Large intestine (tissue), 3 donors: ENCODE data around the gene SERGEF. TPM values are rescaled to one million over a fixed set of nuclear protein-coding genes. Genes with fewer than 3 reads are reported as not detected.

Experiments
- DNase-seq, 2 donors: peaks; one replicate each; pipeline versions ENCODE4 v3.0.0 to v3.0.0-alpha.2; 2013
- H3K27ac ChIP-seq: one replicate; pipeline ENCODE4 v1.5.1; 2013; ENCODE audit warnings: low read length
- H3K27me3 ChIP-seq: 2 replicates; pipeline ENCODE4 v1.6.1; 2013; ENCODE audit warnings: low read length; ENCODE audit not compliant: control insufficient read depth, insufficient read depth
- H3K36me3 ChIP-seq: 2 replicates; pipeline ENCODE4 v1.6.1; 2013; ENCODE audit warnings: low read length; ENCODE audit not compliant: control insufficient read depth, insufficient read depth
- H3K4me1 ChIP-seq: one replicate; pipeline ENCODE4 v1.6.1; 2013; ENCODE audit warnings: low read length; ENCODE audit not compliant: control insufficient read depth, insufficient read depth
- H3K4me3 ChIP-seq: one replicate; pipeline ENCODE4 v1.5.1; 2013; ENCODE audit warnings: low read length
- H3K9me3 ChIP-seq: one replicate; pipeline ENCODE4 v1.6.1; 2013; ENCODE audit warnings: mild to moderate bottlenecking, low read depth, low read length, moderate library complexity; ENCODE audit not compliant: control insufficient read depth
- WGBS: methylation state at CpG from one replicate; pipeline ENCODE4 v1.1.5; 2013; ENCODE audit warnings: low lambda C conversion rate; ENCODE audit not compliant: insufficient coverage; 5-methylcytosine and 5-hydroxymethylcytosine counted together
- polyA plus RNA-seq: library from polyadenylated mRNA; unstranded; fragments of 120-200 nt; gene quantifications from one replicate; pipeline ENCODE4 v1.2.1, GENCODE V29; 2013

SERGEF gene
- polyA plus RNA-seq, 1 donor = 19.7 TPM

DNA sequence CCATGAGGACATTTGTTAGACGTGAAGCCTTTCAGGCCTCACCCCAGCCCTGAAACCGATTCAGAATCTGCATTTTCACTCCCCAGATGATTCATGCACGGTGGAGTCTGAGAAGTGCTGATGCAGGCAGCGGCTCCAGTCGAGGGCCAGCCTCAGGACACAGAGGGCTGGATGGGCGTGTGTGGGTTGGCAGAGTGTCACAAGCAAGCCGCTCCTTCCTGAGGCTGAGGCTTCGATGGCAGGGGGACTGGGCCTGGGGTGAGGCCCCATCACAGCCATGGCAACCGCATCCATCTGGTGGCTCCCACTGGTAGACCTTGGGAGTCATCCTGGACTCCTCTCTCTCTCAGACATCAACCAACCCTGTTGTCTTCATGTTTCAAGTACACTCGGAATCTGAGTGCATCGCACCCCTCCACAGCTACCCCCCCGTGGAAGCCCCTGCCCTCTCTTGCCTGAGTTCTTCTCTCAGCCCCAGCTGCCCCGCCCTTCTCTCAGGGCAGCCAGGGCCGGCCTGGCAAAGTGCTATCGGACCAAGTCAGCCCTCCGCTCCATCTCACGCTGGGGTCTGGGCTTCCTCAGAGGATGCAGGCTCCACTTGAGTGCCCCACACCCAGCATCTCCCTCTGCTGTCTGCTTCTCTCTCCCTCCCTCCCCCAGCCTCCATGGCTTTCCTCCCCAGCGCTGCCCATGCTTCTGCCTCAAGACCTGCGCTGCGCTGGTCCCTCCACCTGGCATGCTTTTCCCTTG, 267.6 kb downstream of the SERGEF start:
- Histone ChIP-seq H3K36me3 (no peaks in the 10 kb centered on the region), H3K4me3 (no peak overlapping the region), H3K27me3 (peaks cover 4% of the 10 kb centered on the region), H3K27ac (no peak overlapping the region), H3K4me1 (peaks cover 6% of the 10 kb centered on the region), H3K9me3 (no peaks in the 10 kb centered on the region)
- no peak for DNase-seq
- WGBS = no CpG with 5 or more reads among the region's 20 CpGs

DNA sequence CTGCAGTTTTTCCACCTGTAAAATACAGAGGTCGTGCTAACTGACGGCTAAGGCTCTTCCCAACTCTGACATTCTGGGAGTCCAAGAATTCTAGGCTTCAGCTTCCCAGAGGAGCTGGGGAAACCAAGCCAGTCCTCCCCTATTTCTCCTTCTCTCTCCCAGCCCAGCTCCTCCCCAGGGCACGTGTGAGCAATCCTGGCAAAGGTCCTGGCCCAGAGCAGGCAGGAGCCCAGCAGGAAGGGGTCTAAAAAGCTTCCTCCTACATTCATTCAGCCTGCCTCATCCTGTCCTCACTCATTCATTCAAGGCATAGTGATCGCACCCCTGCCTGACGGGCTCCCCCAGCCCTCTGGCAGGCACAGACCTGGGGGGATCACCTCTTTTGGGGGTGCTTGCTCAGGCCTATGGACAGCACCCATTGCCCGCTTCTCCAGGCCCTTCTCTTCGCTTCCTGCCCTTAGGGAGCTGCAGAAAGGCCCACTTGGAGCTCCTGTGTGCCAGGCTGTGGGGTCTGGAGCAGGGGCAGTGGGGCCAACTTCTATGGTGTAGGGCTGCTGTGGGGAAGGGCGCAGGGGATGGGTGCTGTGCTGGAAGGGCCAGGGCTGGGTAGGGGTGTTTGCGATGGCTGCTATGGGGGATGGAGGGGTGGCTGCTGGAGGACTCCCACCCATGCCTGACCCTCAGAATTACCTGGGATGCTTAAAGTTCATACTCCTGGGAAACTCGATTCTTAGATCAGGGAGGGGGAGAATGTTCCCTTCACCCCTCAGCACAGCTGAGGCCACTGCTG, 268.5 kb downstream of the SERGEF start:
- H3K27me3 ChIP-seq = peaks cover 6% of the 10 kb centered on the region
- no CpG with 5 or more reads among the region's 10 CpGs for WGBS
- H3K4me3 ChIP-seq = no peak overlapping the region
- H3K4me1 ChIP-seq = no peaks in the 10 kb centered on the region
- no peak for DNase-seq
- H3K9me3 ChIP-seq = no peaks in the 10 kb centered on the region
- H3K36me3 ChIP-seq = no peaks in the 10 kb centered on the region
- H3K27ac ChIP-seq = no peak overlapping the region

DNA sequence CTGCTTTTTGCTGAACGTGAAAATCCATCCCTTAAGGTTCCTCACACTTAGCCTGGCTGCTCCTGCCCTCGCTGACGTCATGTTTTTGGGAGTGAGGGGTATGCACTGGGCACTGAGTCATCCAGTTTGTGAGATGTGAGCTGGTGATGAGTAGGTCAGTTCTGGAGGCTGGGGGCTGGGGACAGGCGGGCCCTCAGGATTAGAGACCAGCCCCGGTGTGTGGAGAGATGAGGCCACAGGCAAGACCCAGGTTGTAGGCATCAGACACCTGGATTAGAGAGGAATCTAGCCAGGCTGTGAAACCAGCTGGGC, 269.1 kb downstream of the SERGEF start:
- peaks cover 12% of the 10 kb centered on the region for H3K27me3 ChIP-seq
- no peak for DNase-seq
- no CpG with 5 or more reads among the region's 5 CpGs for WGBS
- no peaks in the 10 kb centered on the region for H3K36me3 ChIP-seq
- H3K9me3 ChIP-seq = no peaks in the 10 kb centered on the region
- no peaks in the 10 kb centered on the region for H3K4me1 ChIP-seq
- no peak overlapping the region for H3K4me3 ChIP-seq
- H3K27ac ChIP-seq = no peak overlapping the region

DNA sequence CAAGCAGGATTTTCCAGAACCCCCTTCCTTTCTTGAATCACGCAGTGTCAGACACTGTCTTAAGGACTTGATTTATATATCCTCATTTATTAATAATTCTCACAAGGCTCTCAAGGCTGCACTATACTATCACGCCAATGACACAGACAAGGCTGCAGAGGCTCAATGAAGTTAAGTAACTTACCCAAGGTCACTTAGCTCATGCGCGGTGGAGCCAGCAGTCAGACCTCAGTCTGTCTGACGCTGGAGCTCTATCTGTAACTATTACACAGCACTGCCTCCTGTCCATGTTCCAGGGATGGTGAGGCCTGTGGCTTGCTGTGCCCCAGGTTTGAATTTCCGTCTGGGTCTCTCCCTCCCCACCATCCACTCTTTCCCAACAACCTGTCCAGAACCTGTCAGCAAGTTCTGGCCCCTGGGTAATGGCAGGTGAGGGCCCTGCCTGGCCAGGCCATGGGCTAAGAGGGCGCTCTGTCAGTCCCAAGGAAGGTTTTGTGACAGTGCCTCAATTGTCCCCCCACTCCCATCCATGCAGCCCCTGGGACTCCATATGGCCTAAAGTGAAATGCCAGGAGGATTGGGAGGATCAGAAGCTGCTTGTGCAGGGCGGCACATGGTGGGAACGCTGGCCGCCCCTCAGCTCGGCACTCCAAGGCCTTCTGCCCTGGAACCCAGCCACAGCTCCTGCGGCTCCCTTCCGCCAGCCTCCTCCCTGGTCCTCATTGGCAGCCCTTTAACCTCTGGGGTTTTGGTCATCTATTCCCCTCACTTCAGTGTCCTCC, 269.6 kb downstream of the SERGEF start:
- H3K4me1 ChIP-seq = no peaks in the 10 kb centered on the region
- H3K4me3 ChIP-seq = no peak overlapping the region
- WGBS = no CpG with 5 or more reads among the region's 13 CpGs
- H3K27me3 ChIP-seq = peaks cover 18% of the 10 kb centered on the region
- DNase-seq = no peak
- H3K27ac ChIP-seq = no peak overlapping the region
- H3K9me3 ChIP-seq = no peaks in the 10 kb centered on the region
- no peaks in the 10 kb centered on the region for H3K36me3 ChIP-seq

DNA sequence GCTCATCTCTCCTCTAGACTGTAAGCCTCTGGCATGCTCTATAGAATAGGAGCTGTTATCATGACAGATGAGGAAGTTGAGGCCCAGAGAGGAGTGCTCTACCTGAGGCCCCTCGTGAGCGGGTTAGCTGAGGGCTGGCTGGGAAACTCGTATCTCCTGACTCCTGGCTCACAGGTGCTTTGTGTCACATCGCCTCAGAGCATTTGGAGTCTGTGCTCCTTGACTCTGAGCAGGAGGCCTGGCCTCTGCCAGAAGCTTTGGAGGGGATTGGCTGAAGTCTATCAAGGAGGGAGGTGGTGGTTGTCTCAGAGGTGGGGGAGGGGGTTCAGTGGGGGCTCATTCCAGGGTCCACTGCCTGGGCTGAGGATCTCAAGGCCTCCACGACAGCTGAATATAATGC, 270.8 kb downstream of the SERGEF start:
- WGBS = no CpG with 5 or more reads among the region's 5 CpGs
- H3K36me3 ChIP-seq = no peaks in the 10 kb centered on the region
- H3K4me3 ChIP-seq = no peak overlapping the region
- H3K27me3 ChIP-seq = peaks cover 30% of the 10 kb centered on the region
- DNase-seq = no peak
- H3K4me1 ChIP-seq = no peaks in the 10 kb centered on the region
- H3K9me3 ChIP-seq = no peaks in the 10 kb centered on the region
- no peak overlapping the region for H3K27ac ChIP-seq

DNA sequence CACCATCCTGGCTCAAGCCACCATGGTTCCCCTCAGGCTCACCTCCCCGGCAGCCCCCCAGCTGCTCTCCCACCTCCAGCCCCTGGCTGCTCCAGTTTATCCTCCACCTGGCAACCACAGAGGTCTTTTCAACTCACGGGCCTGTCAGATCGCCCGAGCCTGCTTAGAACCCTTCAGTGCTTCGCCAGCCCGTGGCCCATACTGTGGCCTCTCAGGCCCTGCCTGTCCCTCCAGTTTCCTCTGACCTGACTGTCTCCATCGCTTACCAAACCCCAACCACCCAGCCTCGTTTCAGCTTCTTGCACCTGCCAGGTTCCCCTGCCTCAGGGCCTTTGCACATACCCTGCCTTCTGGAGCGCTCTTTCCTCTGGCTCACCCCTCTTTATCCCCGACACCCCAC, 271.4 kb downstream of the SERGEF start:
- Histone ChIP-seq H3K4me1 (no peaks in the 10 kb centered on the region), H3K4me3 (no peak overlapping the region), H3K27me3 (peaks cover 35% of the 10 kb centered on the region), H3K36me3 (no peaks in the 10 kb centered on the region), H3K9me3 (peaks cover under 1% of the 10 kb centered on the region), H3K27ac (no peak overlapping the region)
- DNase-seq = no peak
- no CpG with 5 or more reads among the region's 10 CpGs for WGBS

DNA sequence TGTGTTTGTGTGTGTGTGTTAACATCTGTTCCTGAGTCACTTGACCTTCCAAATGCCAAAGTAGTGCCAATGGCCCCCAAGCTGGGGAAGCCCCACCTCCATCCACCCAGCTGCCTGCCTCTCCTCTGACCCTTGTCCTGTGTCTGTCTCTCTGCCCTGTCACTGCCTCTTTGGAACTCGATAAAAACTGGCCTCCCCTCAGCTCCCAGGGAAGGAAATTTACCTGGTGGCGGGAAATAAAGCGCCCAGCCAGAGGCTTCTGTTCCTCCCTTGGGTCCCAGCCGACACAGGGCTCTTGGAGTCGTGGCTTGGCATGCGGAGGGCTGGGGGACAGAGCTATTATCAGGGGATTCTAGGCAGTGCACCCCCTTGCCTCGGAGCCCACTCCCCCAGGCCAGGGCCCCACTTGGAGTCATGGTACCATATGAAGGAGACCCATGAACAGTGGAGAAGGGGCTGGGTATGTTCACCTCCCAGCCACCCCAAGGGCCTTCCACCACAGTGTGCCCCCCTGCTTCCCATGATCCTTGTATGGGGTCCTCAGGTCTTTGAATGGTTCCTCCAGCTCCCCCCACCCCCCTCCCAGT, 272.1 kb downstream of the SERGEF start:
- Histone ChIP-seq H3K9me3 (peaks cover 3% of the 10 kb centered on the region), H3K4me3 (no peak overlapping the region), H3K4me1 (no peaks in the 10 kb centered on the region), H3K27ac (no peak overlapping the region), H3K36me3 (no peaks in the 10 kb centered on the region), H3K27me3 (peaks cover 42% of the 10 kb centered on the region)
- no CpG with 5 or more reads among the region's 7 CpGs for WGBS
- peak in 1 of 2 donors; percentile 15 for DNase-seq

DNA sequence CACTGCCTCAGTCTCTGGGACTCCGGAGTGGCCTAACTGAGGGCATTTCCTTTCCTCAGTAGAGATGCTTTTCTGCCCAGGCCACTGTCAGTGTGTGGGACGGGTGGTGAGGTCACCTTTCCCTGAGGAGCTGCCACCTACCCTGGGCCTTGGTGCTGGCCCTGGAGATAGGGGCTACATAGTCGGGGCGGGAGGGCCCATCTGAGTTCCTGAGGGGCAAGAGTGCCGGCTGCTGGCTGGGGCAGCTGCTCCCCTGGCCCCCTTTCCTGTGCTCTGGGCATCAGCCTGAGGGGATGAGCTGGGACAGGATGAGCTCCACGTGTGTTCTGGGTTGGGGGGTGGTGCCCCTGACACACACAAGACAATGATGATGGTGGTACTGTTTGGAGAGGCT, 272.9 kb downstream of the SERGEF start:
- DNase-seq = no peak
- Histone ChIP-seq H3K4me1 (no peaks in the 10 kb centered on the region), H3K27ac (no peak overlapping the region), H3K36me3 (no peaks in the 10 kb centered on the region), H3K9me3 (peaks cover 3% of the 10 kb centered on the region), H3K27me3 (peaks cover 46% of the 10 kb centered on the region), H3K4me3 (no peak overlapping the region)
- WGBS = no CpG with 5 or more reads among the region's 6 CpGs

DNA sequence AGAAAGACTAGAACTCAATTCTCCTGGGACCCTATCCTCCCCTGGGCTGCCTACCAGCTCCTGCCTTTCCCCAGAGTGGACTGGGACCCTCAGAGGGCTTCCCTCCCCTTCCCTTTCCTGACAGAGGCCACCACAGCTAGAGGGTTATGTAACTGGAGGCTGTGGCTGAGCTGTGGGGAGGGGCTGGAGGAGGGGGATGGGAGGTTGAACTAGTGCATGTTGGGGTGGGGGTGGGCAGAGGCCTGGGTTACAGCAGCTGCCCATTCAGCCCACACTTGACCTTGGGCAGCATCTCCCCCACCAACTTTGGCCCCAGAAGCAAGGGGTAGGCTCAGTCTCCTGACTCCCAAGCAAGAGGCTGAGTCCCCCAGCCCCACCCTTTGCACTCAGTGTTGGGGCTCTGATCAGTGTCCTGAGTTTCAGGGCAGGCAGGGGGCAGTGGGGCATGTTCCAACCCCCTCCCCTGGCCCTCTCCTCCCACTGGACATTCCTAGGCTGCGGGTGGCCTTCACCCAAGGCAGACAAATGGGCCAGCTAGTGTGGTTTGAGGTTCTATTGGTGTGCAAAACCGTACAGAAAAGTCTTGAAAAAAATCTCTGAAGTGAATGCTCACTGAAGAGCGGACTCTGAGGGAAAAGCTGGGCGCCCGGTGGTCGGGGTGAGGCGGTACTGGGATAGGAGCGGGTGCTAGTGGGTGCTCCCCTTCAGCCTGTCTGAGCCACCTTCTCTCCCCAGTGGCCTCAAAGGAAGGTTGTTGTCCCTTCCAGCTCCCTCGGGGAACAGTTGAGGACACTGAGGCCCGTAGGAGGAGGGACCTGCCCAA, 274.5 kb downstream of the SERGEF start:
- peaks cover 7% of the 10 kb centered on the region for H3K4me1 ChIP-seq
- DNase-seq = no peak
- H3K27ac ChIP-seq = no peak overlapping the region
- no peak overlapping the region for H3K4me3 ChIP-seq
- no peaks in the 10 kb centered on the region for H3K36me3 ChIP-seq
- peaks cover 3% of the 10 kb centered on the region for H3K9me3 ChIP-seq
- WGBS = no CpG with 5 or more reads among the region's 10 CpGs
- peaks cover 56% of the 10 kb centered on the region for H3K27me3 ChIP-seq
